Measurements from ENCODE around the gene C1orf159. TPM values are rescaled to one million over a fixed set of nuclear protein-coding genes. Genes with fewer than 3 reads are reported as not detected.

The C1orf159 gene
- total RNA-seq, 4 donors from 2014 or later: 2.8 to 6.4 (median 5.3) TPM

DNA sequence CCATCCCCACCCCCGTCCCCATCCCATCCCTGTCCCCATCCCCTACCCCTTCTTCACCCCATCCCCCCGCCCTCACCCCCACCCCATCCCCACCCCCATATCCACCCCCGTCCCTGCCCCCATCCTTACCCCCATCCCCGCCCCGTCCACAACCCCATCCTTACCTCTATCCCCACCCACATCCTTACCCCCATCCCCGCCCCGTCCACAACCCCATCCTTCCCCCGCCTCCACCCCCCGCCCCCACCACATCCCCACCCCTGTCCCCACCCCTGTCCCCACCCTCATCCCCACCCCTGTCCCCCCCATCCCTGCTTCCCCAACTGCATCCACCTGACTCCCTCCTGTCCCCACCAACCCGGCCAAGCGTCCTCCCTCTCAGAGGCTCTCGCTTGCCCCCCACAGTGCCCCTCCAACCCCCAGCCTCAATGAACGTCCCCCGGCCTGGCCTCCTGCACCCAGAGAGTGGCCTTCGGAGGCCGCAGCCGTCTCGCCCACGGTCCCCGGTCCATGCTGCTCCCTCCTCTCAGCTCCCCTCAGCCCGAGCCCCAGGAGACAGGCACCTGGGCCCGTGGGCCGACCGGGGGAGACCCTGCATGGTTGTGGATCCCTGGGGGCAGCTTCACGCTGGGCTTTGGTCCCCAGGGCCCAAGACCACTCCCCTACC is 25.5 kb upstream of the C1orf159 start:
- Histone ChIP-seq H3K27ac (no peak overlapping the region), H3K27me3 (peaks cover 14 to 32% (median 32%) of the 10 kb centered on the region in 3 donors), H3K4me3 (no peak overlapping the region), H3K36me3 (no peaks in the 10 kb centered on the region), H3K4me1 (no peaks in the 10 kb centered on the region), H3K9me3 (no peaks in the 10 kb centered on the region)
- in situ Hi-C loops (cut with MboI; ENCODE audit: low sequenced_read_pairs in 4 of 4): loop anchor here in 1 of 4 donors (25.0 kb wide), 1 partner anchor 121 kb away; the partner anchor contains the start of gene UBE2J2
- TF ChIP-seq CTCF (IDR thresholded peaks at IDR 0.05 in 4 of 5, conservative IDR thresholded peaks at IDR 0.05 in 1 of 5) (no peak), POLR2A (IDR thresholded peaks at IDR 0.05) (no peak)
- DNase-seq (no peak), ATAC-seq (no peak)
- intact Hi-C loops (cut with DNase I; ENCODE audit: low total_unique reads): no loop called here

GRCh38 chr1:1140673-1141072 is 24.8 kb upstream of the C1orf159 start:
- ATAC-seq (no peak), DNase-seq (no peak)
- in situ Hi-C loops (cut with MboI; ENCODE audit: low sequenced_read_pairs in 4 of 4) (loop anchor here in 1 of 4 donors (25.0 kb wide), 1 partner anchor 122 kb away; the partner anchor contains the start of gene UBE2J2), intact Hi-C loops (cut with DNase I; ENCODE audit: low total_unique reads) (no loop called here)
- no peak overlapping the region for H3K4me3 ChIP-seq
- H3K27me3 ChIP-seq: peaks cover 14 to 32% (median 28%) of the 10 kb centered on the region in 3 donors
- no peaks in the 10 kb centered on the region for H3K9me3 ChIP-seq
- no peak for TF ChIP-seq POLR2A (IDR thresholded peaks at IDR 0.05)
- no peak for TF ChIP-seq CTCF (IDR thresholded peaks at IDR 0.05 in 4 of 5, conservative IDR thresholded peaks at IDR 0.05 in 1 of 5)
- no peaks in the 10 kb centered on the region for H3K4me1 ChIP-seq
- no peaks in the 10 kb centered on the region for H3K36me3 ChIP-seq
- no peak overlapping the region for H3K27ac ChIP-seq

DNA sequence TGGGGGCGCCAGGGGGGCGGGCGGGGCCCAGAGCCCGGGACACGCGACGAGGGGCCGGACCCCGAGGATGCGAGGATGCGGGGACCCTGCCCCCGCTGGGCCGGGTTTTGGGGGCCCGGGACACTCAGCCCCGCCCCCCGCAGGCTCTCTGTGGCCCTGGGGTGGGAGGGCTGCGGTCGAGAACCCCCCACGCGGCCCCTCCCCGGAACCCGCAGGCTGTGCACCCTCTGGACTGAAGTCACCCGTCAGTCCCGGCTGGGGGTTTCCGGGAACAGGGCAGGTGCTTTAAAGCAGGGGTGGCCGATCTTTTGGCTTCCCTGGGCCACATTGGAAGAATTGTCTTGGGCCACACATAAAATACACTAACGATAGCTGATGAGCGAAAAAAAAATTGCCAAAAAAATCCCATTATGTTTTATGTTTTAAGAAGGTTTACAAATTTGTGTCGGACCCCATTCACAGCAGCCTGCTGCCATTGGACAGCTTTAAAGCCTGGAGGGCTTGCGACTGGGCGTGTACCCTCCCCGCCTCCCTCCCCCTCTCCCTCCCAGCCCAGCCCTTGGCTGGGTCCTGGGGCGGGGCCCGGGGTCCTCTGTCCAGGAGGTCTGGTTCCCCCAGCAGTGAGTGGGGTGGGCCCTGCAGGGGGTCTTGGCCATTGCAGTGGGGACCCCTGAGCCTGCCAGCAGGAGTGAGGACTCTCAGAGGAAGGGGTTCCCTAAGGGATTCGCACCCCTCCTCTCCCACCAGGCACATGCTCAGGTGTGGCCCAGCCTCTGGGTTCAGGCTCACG is 21.6 kb upstream of the C1orf159 start:
- TF ChIP-seq POLR2A (IDR thresholded peaks at IDR 0.05) (no peak), CTCF (IDR thresholded peaks at IDR 0.05 in 4 of 5, conservative IDR thresholded peaks at IDR 0.05 in 1 of 5) (no peak)
- in situ Hi-C loops (cut with MboI; ENCODE audit: low sequenced_read_pairs in 4 of 4): loop anchor here in 1 of 4 donors (25.0 kb wide), 1 partner anchor 125 kb away; the partner anchor contains the start of gene UBE2J2
- intact Hi-C loops (cut with DNase I; ENCODE audit: low total_unique reads): loop anchor here (10.0 kb wide), 1 partner anchor 67 kb away; the partner anchor contains the start of gene TNFRSF18
- H3K9me3 ChIP-seq: no peaks in the 10 kb centered on the region
- no peak overlapping the region for H3K4me3 ChIP-seq
- peaks cover 14 to 27% (median 25%) of the 10 kb centered on the region in 3 donors for H3K27me3 ChIP-seq
- H3K4me1 ChIP-seq: no peaks in the 10 kb centered on the region
- H3K27ac ChIP-seq: no peak overlapping the region
- no peaks in the 10 kb centered on the region for H3K36me3 ChIP-seq
- DNase-seq (no peak), ATAC-seq (no peak)

DNA sequence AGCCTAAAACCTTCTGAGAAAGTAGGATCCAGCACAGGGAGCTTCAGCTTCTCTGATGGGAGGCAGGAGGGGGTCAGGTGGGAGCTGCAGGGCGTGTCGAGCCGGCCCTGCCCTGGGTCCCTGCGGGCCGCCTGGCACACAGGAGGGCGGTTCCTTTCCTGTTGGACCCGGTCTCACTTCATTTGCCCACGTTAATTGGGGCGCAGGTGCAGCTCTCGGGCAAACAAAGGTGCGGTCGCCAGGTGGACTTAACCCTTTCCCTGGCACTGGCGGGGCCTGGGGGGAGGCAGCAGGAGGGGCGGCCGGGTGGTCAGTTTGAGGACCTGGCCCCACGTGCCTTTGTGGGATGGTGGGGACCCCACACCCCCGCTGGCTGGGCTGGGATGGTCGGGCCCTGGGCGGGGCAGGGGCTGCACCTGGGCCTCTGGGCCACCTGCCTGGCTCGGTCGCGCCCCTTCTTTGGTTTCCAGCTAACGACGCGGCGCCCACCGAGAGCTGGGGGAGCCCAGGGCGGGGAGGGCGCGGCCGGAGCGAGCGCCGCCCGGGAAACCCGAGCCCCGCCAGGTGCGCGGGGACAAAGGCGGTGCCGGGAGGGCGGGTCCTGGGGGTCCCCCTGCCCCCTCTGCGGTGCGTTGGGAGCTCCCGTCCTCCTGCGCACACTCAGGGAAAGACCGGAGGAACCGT is 20.8 kb upstream of the C1orf159 start:
- no peak for ATAC-seq
- no peaks in the 10 kb centered on the region for H3K9me3 ChIP-seq
- H3K4me1 ChIP-seq: no peaks in the 10 kb centered on the region
- H3K27me3 ChIP-seq: peaks cover 13 to 24% (median 20%) of the 10 kb centered on the region in 3 donors
- no peak for TF ChIP-seq POLR2A (IDR thresholded peaks at IDR 0.05)
- in situ Hi-C loops (cut with MboI; ENCODE audit: low sequenced_read_pairs in 4 of 4) (loop anchor here in 1 of 4 donors (25.0 kb wide), 1 partner anchor 126 kb away; the partner anchor contains the start of gene UBE2J2), intact Hi-C loops (cut with DNase I; ENCODE audit: low total_unique reads) (loop anchor here (10.0 kb wide), 1 partner anchor 68 kb away; the partner anchor contains the start of gene TNFRSF18)
- no peak overlapping the region for H3K27ac ChIP-seq
- H3K36me3 ChIP-seq: no peaks in the 10 kb centered on the region
- DNase-seq: no peak
- no peak overlapping the region for H3K4me3 ChIP-seq

Measured in gastrocnemius medialis (tissue), 4 donors.